Neural progenitor cell (in vitro differentiated cells): ENCODE data around the gene MARS1. TPM values are rescaled to one million over a fixed set of nuclear protein-coding genes. Genes with fewer than 3 reads are reported as not detected.
A peak's percentile ranks its signal among the peaks of the same experiment; 100 is the strongest.

Experiments
- DNase-seq: peaks from one replicate; pipeline ENCODE4 v3.0.0-alpha.2; 2016; ENCODE audit warnings: low spot score
- H2AFZ ChIP-seq: fragments of 200-600 bp; sonication (generic); replicated peaks from 2 replicates; pipeline ENCODE4 v1.6.1; 2016; ENCODE audit warnings: antibody characterized with exemption
- H3F3A ChIP-seq: fragments of 200-600 bp; sonication (generic); 2 replicates; pipeline ENCODE4 v1.6.1; 2016; ENCODE audit warnings: antibody characterized with exemption, low read depth
- H3K27ac ChIP-seq: fragments of 200-600 bp; sonication (generic); 2 replicates; pipeline ENCODE4 v1.5.1; 2016; ENCODE audit warnings: mild to moderate bottlenecking
- H3K27me3 ChIP-seq: fragments of 200-600 bp; sonication (generic); 2 replicates; pipeline ENCODE4 v1.6.1; 2016; ENCODE audit warnings: mild to moderate bottlenecking, moderate library complexity
- H3K36me3 ChIP-seq: fragments of 200-600 bp; sonication (generic); 2 replicates; pipeline ENCODE4 v1.5.1; 2016
- H3K4me1 ChIP-seq: fragments of 200-600 bp; sonication (generic); 2 replicates; pipeline ENCODE4 v1.6.1; 2016; ENCODE audit warnings: mixed run types
- H3K4me2 ChIP-seq: fragments of 200-600 bp; sonication (generic); 2 replicates; pipeline ENCODE4 v1.6.1; 2016
- H3K4me3 ChIP-seq: fragments of 200-600 bp; sonication (generic); 2 replicates; pipeline ENCODE4 v1.5.1; 2016
- H3K79me2 ChIP-seq: fragments of 200-600 bp; sonication (generic); 2 replicates; pipeline ENCODE4 v1.6.1; 2016; ENCODE audit warnings: low read depth
- H3K9ac ChIP-seq: fragments of 200-600 bp; sonication (generic); 2 replicates; pipeline ENCODE4 v1.6.1; 2016
- H3K9me3 ChIP-seq: fragments of 200-600 bp; sonication (generic); 2 replicates; pipeline ENCODE4 v1.5.1; 2016; ENCODE audit warnings: low read depth
- H4K20me1 ChIP-seq: fragments of 200-600 bp; sonication (generic); 2 replicates; pipeline ENCODE4 v1.6.1; 2016; ENCODE audit warnings: low read depth
- H3K27ac Mint-ChIP-seq: 3 replicates; pipeline ENCODE4 v1.8.0; 2021; ENCODE audit warnings: mixed read lengths
- H3K27me3 Mint-ChIP-seq: 2 replicates; pipeline ENCODE4 v1.8.0; 2022; ENCODE audit warnings: low read depth, mild to moderate bottlenecking, inconsistent platforms, moderate library complexity, mixed read lengths; ENCODE audit not compliant: insufficient read depth
- H3K36me3 Mint-ChIP-seq: 3 replicates; pipeline ENCODE4 v1.8.0; 2021; ENCODE audit warnings: mixed read lengths
- H3K4me1 Mint-ChIP-seq: 3 replicates; pipeline ENCODE4 v1.8.0; 2021; ENCODE audit warnings: mixed read lengths
- H3K4me3 Mint-ChIP-seq: 3 replicates; pipeline ENCODE4 v1.8.0; 2021; ENCODE audit warnings: mild to moderate bottlenecking, moderate library complexity, mixed read lengths
- H3K9me3 Mint-ChIP-seq: 3 replicates; pipeline ENCODE4 v1.8.0; 2020; ENCODE audit warnings: mixed read lengths
- CTCF ChIP-seq: fragments of 200-600 bp; sonication (generic); IDR thresholded peaks from 2 replicates; pipeline ENCODE4 v1.5.1; 2017; ENCODE audit warnings: antibody characterized with exemption, mild to moderate bottlenecking
- EZH2 ChIP-seq: fragments of 200-600 bp; sonication (generic); IDR thresholded peaks from 2 replicates; pipeline ENCODE4 v1.6.1; 2017; ENCODE audit warnings: antibody characterized with exemption, mild to moderate bottlenecking, moderate library complexity
- EZH2phosphoT487 ChIP-seq: fragments of 200-600 bp; sonication (generic); IDR thresholded peaks from 2 replicates; pipeline ENCODE4 v1.6.1; 2017; ENCODE audit warnings: antibody characterized with exemption
- total RNA-seq: library from RNA; depleted of rRNA; stranded (reverse); fragments of >200 nt; gene quantifications from 2 replicates; pipeline ENCODE4 v1.2.3, GENCODE V29; 2015; ENCODE audit warnings: low replicate concordance

MARS1 gene
- total RNA-seq, 1 donor from 2014 or later: 109 TPM

- Histone ChIP-seq H3K4me3 (no peak overlapping the region), H3K9me3 (no peaks in the 10 kb centered on the region), H3K36me3 (peaks cover 11% of the 10 kb centered on the region), H4K20me1 (peaks cover 24% of the 10 kb centered on the region), H3K4me2 (no peak overlapping the region), H3K4me1 (peaks cover 12% of the 10 kb centered on the region), H3F3A (peaks cover 27% of the 10 kb centered on the region), H3K9ac (no peak overlapping the region), H3K27ac (no peak overlapping the region), H3K27me3 (no peaks in the 10 kb centered on the region), H3K79me2 (peaks cover 11% of the 10 kb centered on the region), H2AFZ (no peak overlapping the region)
- Mint-ChIP-seq H3K9me3 (no peaks in the 10 kb centered on the region), H3K27ac (no peak overlapping the region), H3K27me3 (peaks cover 6% of the 10 kb centered on the region), H3K36me3 (peaks cover 46% of the 10 kb centered on the region), H3K4me3 (no peak overlapping the region), H3K4me1 (peaks cover 16% of the 10 kb centered on the region)
- no peak for DNase-seq
- no peak for TF ChIP-seq EZH2
- TF ChIP-seq EZH2phosphoT487: no peak
- no peak for TF ChIP-seq CTCF
These were observed 27.6 kb downstream of the MARS1 start for GRCh38 chr12:57515408-57515933.

- Mint-ChIP-seq H3K36me3 (peaks cover 46% of the 10 kb centered on the region), H3K4me1 (peaks cover 18% of the 10 kb centered on the region), H3K27me3 (peaks cover 6% of the 10 kb centered on the region), H3K27ac (peak overlapping the region; percentile 29), H3K4me3 (no peak overlapping the region), H3K9me3 (no peaks in the 10 kb centered on the region)
- Histone ChIP-seq H3K79me2 (peaks cover 11% of the 10 kb centered on the region), H2AFZ (no peak overlapping the region), H3K4me2 (no peak overlapping the region), H3K27ac (no peak overlapping the region), H3K36me3 (peaks cover 11% of the 10 kb centered on the region), H3F3A (peaks cover 30% of the 10 kb centered on the region), H4K20me1 (peaks cover 24% of the 10 kb centered on the region), H3K9me3 (no peaks in the 10 kb centered on the region), H3K4me1 (peaks cover 12% of the 10 kb centered on the region), H3K4me3 (no peak overlapping the region), H3K9ac (no peak overlapping the region), H3K27me3 (no peaks in the 10 kb centered on the region)
- TF ChIP-seq CTCF (no peak), EZH2 (no peak), EZH2phosphoT487 (no peak)
- DNase-seq: no peak
These were observed 28.2 kb downstream of the MARS1 start for GRCh38 chr12:57515934-57516541.

DNA sequence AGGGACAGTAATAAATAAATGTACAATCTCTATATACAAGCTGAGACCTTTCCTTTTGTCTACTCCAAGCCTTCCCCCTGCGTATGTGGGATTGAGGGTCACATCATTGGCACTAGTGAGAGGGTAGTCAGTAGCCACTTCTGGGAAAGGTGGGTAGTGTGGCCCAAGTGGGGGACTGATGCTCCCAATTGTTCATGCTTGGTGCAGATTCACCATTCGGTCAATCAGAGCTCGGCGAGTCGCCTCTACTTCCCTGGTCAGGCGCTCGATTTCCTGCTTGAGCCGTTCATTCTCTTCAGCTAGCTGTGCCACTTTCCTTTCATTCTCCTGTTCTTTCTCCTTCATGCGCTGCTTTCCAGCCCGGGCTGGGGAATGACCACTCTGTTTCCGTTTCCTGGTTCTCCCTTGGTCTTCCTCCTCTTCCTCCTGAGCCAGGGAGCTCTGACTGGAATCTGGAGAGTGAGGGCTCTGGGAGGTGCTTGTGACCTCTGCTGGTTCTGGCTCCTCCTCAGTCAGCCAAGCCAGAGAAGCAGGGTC lies 28.8 kb downstream of the MARS1 start:
- H3K79me2 ChIP-seq: peaks cover 11% of the 10 kb centered on the region
- TF ChIP-seq CTCF (no peak), EZH2phosphoT487 (no peak), EZH2 (no peak)
- Mint-ChIP-seq H3K4me1 (peaks cover 24% of the 10 kb centered on the region), H3K36me3 (peaks cover 44% of the 10 kb centered on the region), H3K4me3 (no peak overlapping the region), H3K27me3 (peaks cover 7% of the 10 kb centered on the region), H3K9me3 (no peaks in the 10 kb centered on the region), H3K27ac (no peak overlapping the region)
- peaks cover 18% of the 10 kb centered on the region for H3K4me1 ChIP-seq
- no peaks in the 10 kb centered on the region for H3K9me3 ChIP-seq
- no peak overlapping the region for H3K4me2 ChIP-seq
- H3K27ac ChIP-seq: no peak overlapping the region
- H3K4me3 ChIP-seq: no peak overlapping the region
- H3K9ac ChIP-seq: no peak overlapping the region
- no peaks in the 10 kb centered on the region for H3K27me3 ChIP-seq
- no peak for DNase-seq
- H3K36me3 ChIP-seq: peaks cover 10% of the 10 kb centered on the region
- peaks cover 28% of the 10 kb centered on the region for H4K20me1 ChIP-seq
- H2AFZ ChIP-seq: no peak overlapping the region
- peaks cover 37% of the 10 kb centered on the region for H3F3A ChIP-seq
